ENCODE measurements around the gene LMO7.
"Not testable (repeated sequence)": the region's sequence is repeated elsewhere in the genome, so short reads cannot be mapped to it uniquely, and the experiment has no call there.

The LMO7 gene

DNA sequence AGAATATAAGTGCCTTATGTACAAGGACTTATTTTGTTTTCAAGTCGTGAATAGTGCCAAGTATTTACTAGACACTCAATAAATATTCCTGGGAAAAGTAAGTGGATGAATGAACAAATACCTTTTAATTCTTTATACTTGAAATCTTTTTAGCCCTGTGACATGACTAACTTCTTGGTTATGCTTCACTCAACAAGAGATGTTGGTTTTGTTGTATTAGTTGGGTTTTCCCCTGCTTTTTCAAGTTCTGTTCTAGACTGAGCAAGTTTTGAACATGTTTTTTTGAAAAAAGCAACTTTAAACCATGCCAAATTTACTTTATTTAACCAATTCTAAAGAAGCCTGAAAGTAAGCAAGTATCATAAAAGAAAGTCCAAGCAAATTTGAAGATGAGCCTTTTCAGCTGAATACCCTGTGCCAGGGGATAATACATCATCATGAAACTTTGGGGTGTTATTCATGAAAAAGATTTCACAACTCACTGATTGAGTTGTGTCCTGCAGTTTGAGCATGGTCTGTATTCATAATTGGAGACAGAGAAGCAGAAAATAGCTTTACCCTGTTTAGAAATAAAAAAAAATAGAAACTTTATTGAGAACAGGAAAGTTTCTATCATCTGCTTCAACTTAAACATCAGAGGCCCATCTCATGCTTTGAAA, 11.1 kb downstream of the LMO7 start:
- no peak for DNase-seq (ENCODE audit: low read depth)

DNA sequence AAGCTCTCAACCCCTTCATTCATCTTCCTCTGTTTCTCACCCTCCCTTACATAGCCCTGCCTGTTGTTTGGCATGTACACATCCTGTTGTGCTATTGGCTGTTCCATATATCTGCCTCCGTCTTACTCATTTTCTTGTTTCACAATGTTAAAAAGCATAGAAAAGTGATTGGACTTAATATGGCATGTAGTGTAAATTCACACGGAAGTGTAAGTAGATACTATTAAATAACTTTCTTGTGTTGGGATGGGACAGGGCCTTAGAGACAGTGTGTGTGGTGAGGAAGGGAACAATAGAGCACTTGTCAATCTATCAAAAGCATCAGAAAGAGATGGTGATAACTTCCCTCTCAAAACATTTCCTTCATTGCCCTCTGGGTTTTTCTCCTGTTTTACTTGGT, 12.3 kb downstream of the LMO7 start:
- DNase-seq (ENCODE audit: low read depth): no peak

DNA sequence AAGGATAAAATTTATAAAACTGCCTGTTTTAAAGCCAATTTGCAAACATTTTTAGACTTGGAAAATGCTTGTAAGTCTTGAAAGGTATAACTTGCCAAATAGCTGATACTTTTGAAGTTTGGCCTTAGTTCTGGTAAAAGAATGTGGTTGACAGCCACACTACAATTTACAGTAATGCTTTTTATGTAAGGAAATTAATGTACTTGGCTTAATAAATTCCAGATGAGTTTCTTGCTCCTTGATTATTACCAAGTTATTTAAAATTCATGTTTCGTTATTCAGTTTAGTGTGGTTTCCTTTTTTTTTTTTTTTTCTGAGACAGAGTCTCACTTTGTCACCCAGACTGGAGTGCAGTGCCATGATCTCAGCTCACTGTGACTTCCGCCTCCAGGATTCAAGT, 14.9 kb downstream of the LMO7 start:
- DNase-seq (ENCODE audit: low read depth): no peak

DNA sequence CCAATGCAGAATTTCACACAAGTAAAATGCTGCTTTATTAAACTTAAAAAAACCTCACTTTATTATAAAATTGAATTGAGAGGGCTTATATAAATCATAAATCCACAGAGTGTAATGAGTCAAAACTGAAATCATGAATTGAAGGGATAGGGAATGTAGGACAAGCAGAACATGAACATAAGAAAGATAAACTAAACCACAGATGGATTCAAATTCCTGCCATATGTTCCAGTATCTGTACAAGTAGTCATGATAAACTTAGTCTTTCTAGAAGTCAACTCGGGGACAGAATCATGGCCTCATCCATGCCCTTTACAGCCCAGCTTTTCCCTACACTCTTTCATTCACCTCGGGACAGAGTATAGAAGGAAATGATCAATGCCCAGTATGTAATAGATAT, 16.6 kb downstream of the LMO7 start:
- no peak for DNase-seq (ENCODE audit: low read depth)

DNA sequence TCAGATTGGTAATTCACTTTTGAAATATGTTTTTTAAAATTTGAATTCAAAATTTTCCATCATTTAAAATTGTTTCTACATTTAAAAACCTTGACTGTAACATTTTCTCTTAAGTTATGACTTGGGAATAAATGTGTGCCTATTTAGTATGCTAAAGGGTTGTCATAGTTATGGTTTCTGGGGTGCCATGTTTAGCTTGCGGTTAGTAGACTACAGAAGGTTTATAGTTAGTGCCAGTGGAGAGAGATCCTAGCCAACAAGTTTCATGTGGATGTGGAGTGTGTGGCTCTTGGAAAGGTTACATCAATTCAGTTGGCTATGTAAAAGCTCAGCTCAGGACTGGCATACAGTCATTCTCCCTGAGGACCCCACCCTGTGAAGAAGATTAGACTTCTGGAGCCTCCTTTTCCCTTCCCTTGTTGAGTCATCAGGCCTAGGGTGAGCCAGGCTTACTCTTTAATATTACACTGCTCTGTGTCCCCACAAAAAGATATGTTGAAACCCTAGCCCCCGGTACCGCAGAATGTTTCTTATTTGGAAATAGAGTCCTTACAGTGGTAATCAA, 20.4 kb downstream of the LMO7 start:
- DNase-seq (ENCODE audit: low read depth): no peak

DNA sequence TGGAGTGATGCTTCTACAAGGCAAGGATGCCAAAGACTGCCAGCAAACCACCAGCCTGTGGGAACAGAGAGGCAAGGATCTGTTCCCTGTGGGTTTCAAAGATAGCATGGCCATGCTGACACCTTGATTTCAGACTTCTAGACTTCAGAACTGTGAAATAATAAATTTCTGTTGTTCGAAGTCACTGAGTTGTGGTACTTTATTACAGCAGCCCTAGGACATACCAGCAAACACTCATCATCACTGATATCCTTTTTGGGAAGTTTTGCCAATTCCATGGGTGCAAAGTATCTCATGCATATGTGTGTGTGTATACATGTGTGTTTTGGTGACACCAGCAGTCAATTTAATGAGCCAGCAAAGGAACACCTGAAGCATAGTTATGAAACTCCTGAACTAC, 21.0 kb downstream of the LMO7 start:
- DNase-seq (ENCODE audit: low read depth): no peak

DNA sequence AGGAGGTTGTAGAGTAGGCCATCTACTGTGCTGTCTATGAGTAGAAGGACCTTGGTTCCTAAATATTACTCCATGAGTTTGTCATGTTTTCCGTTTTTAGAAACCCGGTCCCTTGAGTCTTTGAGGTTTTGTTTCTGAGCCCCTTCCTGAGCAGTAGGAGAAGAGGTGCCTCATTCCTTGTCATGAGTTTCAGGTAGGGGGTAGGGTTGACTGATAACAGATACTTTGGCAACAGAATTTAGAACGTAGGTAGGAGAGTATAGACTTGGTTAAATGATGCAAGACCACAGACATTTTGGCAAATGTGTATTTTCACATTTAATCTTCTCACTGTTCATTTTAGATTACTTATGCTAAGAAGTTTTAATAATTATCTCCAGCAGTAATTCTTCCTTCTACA, 24.6 kb downstream of the LMO7 start:
- DNase-seq (ENCODE audit: low read depth): no peak

DNA sequence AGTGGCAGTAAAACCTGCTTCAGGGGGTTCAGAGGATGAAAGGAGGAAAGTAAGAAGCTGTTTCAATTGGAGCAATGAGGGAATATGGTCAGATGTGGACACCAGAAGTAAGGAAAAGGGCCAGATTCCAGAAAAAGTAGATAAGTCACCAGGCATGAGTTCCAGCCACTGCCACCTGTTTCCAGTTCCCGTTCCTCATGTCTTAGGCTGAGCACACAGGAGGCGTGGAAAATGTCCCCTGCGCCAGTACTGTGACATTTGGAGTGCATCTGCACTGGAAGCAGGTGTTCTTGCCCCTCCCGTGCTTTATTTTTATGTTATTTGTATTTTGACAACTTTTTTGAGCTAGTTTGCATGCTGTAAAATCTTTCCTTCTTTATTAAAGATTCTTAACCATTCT, 25.3 kb downstream of the LMO7 start:
- DNase-seq (ENCODE audit: low read depth): no peak

DNA sequence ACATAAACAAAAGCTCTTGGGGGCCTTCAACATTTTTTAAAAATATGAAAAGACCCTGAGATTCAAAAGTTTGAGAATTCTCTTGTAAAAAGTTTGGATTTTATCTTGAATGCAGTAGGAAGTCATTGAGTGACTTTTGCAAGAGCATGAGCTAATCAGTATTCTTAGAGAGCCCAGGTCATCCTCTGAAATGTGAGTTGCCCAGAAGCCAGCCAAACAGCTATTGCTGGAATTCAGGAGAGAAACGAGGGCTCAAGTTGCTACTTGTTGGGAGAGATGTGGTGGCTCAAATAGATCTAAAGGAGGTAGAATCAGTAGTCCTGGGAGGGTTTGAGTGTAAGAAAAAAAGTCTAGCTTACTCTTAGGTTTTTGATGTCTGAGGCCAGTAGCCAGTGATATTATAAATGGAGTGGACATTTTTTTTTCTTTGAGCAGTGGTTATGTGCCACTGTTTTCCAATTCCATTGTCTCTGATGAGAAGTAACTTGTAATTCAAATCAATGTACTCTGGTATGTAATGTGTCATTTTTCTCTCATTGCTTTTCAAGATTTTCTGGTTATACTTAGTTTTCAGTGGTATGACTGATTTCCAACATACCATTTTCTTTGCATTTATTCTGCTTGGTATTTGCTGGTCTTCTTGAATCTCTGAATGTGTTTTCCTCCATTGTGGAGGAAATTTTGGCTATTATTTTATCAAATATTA, 30.7 kb downstream of the LMO7 start:
- no peak for DNase-seq (ENCODE audit: low read depth)

DNA sequence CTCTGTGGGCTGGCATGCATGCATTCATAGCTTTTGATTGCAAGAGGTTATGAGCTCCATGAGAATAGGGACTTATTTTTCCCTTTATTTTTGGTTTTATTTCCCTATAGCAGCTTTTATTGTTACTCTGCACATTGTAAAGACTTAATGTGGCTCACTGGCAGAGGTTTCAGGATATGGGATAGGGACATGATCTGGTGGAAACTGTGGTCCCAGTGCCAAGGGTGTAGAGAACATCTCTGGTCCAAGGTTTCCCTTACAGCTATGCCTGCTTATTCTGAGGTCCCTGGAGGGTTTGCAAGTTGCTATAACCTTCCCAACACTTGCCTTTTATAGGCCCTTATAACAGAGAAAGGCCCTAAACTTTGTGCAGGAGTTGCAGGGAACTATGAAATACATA, 33.6 kb downstream of the LMO7 start:
- DNase-seq (ENCODE audit: low read depth): no peak

DNA sequence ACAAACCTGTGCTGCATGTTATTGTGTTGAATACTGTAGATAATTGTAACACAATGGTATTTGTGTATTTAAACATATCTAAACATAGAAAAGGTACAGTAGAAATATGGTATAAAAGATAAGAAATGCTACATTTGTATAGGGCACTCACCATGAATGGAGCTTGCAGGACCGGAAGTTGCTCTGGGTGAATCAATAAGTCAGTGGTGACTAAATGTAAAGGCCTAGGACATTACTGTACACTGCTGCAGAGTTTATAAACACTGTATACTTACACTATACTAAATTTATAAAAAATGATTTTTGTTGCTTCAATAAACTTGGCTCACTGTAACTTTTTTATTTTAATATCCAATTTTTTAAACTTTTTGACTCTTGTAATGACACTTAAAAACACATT, 34.4 kb downstream of the LMO7 start:
- no peak for DNase-seq (ENCODE audit: low read depth)

DNA sequence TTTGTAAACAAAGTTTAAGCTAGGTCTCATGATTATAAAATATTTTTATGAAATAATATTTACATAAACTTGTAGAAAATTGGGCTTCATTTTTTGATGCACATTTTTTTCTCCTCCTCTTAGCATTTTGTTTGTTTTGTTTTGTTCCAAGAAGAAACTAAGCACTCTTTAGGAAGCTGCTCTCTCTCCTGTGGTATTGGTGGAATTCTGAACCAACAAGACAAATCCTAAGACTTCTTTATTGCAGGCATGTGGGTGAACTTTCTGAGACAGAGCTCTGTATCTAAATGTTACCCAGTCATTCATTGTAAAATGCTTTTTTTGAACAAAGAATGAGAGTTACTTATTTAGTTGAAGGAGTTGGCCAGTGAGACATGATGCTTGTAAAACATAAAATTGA, 39.3 kb downstream of the LMO7 start:
- DNase-seq (ENCODE audit: low read depth): no peak

DNA sequence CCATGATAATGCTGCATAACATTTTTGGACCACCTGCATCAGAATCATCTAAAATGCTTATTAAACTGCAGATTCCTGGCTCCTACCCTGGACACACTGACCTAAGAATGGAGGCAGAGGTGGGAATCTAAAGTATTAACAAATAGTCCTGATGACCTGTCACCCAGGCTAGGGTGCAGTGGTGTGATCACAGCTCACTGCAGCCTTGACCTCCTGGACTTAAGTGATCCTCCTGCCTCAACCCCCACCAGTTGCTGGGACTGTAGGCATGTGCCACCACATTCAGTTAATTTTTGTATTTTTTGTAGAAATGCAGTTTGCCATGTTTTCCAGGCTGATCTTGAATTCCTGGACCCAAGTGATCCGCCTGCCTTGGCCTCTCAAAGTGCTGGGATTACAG, 43.3 kb downstream of the LMO7 start:
- DNase-seq (ENCODE audit: low read depth): no peak

DNA sequence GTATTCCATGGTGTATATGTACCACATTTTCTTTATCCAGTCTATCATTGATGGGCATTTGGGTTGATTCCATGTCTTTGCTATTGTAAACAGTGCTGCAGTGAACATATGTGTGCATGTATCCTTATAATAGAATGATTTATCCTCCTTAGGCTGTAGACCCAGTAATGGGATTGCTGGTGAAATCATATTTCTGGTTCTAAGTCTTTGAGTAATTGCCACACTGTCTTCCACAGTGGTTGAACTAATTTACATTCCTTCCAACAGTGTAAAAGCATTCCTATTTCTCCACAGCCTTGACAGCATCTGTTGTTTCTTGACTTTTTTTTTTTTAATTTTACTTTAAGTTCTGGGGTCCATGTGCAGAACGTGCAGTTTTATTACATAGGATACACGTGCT, 44.1 kb downstream of the LMO7 start:
- not testable (repeated sequence) for DNase-seq (ENCODE audit: low read depth)

DNA sequence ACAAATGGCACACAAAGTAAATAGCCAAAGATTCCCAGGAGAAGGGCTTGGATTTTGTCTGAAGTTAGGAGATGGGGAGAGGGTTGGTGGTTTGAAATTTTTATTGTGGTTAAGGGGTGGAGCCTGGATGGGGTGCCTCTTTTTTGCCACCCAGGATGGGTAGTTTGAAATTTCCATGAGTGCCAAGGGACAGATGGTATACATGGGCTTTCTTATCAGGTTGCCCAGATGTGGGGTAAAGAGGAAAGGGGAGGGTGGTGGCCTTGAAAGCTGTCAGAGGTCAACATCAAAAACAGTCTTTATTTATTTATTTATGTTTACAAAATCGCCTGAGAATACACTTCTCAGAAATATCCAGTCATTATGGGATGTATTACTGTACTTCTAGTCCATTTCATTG, 46.2 kb downstream of the LMO7 start:
- DNase-seq (ENCODE audit: low read depth): no peak

DNA sequence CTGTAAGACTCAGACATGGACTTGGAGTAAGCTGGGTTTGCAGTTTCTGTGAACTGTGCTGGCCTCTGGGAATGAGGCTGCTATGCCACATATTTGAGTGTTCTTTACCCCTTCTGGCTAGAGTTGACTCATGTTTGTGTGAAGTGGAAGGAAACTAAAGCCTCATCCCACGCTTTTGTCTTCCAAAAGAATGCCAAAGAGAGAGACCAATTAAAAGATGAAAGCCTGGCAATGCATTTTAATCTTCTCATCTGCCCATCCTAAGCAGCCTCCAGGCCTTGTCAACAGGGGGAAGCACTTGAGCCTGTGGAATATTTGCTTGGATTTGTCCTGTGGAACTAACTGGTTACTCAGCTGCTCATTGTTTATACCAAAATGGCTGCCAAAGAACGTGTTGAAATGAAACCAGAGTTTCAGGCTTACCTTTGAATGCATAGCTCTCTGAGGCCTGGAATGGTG, 49.1 kb downstream of the LMO7 start:
- DNase-seq (ENCODE audit: low read depth): no peak

DNA sequence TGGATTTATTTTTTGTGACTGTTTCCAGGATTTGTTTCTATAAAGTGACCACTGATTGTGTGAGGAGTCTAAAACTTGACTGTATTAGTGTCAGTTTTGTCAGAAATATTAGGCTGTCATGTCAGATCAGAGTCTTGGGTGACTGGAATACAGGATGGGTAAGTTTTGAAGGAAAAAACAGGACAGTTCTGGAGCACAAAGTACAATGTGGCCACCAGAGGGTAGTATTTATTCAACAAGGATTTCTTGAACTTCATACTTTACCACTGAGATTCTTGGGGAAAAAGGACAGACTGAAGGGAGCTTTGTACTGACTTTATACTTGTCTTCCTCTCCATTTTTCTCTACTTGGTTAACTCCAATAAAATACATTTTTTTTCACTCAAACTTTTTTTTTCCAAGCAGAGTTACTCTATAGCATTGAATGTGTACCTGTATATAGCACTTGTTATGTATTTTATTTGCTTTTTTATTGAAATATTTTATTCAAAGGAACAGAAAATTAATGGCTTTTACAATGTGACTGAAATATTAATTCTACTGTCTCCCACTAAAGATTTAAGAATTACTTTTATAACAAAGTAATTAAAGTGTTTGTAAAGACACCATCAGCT, 51.1 kb downstream of the LMO7 start:
- DNase-seq (ENCODE audit: low read depth): no peak

DNA sequence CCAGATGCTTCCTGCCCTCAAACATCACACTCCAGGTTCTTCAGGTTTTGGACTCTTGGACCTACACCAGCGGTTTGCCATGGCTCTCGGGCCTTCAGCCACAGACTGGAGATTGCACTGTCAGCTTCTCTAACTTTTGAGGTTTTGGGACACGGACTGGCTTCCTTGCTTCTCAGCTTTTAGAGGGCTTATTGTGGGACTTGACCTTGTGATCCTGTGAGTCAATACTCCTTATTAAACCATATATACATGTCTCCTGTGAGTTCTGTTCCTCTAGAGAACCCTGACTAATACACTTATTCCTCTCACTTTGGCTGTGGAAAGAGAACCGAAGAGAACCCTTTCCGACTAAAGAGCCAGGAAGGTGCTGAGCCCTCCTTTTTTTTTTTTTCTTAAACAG, 53.6 kb downstream of the LMO7 start:
- no peak for DNase-seq (ENCODE audit: low read depth)

DNA sequence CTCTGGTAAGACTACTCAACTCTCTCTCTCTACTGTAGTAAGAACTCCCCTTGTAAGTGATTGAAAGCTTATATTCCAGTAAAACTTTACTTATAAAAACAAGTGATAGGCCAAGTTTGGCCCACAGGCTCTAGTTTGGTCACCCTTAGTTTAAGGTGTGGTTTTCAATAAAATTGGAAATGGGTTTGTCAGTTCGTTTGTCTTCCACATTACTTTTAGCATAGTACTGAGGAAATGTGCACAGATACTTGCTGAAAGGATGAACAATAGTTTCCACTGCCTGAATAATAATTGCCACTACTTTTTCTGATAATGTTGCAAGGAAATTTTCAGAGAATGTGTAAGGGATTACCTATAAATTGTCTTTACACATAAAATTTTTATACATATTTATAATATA, 54.5 kb downstream of the LMO7 start:
- DNase-seq (ENCODE audit: low read depth): no peak

DNA sequence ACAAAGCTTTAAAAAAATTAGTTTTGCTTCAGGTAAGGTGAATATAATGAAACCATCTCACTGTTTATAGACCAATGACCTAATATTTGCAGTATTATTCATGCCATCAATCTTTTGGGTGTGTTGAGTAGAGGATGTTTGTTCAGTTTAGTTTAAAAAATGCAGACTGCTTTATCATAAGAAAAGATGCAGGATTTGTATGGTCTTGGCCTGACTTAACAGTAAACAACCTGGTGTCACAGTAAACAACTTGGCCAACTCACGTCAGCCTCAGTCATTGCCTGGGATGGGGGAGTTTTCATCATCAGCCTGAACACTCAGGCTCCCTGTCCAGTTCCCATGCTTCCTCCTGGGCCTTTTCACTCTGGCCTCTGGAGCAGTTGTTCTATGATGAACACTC, 55.1 kb downstream of the LMO7 start:
- DNase-seq (ENCODE audit: low read depth): no peak

DNA sequence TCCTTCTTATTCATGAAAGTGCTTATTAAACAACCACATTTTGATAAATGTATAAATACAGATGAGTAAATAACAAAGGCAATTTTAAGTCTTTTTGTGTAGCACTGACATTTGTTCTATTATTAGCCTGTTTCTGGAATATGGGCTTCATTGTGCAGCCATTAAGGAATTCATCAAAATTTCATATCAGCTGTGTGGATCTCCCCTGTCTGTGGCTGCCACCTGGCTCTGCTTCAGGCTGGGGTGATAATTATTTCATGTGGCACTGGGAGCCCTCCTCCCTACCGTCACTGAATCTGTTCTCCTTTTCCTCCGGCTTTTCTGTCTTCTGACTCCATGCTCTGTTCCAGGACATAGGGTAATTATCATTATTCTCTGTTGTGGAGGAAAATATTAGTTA, 57.1 kb downstream of the LMO7 start:
- no peak for DNase-seq (ENCODE audit: low read depth)

DNA sequence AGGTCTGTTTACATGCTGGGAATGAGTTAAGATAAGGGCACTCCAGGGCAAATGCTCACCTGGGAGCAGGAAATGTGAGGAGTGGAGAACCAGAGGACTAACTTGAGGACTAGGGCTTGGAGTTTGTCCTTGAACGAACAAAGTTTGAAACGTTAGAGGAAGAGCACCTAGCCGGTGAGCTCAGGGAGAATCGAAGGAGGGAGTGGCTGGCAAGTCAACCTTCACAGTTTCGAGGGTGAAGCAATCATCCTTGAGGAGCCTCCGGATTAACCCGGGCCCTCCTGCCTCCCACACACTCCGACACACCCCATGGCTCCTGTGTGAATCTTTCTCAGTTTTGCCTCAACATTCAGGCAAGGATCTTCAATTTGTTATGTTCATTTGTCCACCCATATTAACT, 58.6 kb downstream of the LMO7 start:
- DNase-seq (ENCODE audit: low read depth): no peak

DNA sequence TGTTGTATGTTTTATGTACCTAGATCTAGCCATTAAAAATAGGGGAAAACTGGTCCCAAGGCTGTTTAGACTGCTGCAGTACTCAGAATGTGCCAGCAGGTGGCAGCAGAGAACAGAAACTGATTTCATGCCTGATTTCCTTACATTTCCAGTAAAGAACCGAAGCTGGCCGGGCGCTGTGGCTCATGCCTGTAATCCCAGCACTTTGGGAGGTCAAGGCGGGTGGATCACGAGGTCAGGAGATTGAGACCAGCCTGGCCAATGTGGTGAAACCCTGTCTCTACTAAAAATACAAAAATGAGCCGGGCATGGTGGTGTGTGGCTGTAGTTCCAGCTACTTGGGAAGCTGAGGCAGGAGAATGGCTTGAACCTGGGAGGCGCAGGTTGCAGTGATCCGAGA, 59.8 kb downstream of the LMO7 start:
- peak; percentile 53 for DNase-seq (ENCODE audit: low read depth)

All from stimulated activated CD4-positive, alpha-beta T cell treated with anti-CD3 and anti-CD28 coated beads, Interleukin-2, amount 100 ng/mL, for 4 hours (primary cell).